Measurements from ENCODE around the gene TRPV5.

DNA sequence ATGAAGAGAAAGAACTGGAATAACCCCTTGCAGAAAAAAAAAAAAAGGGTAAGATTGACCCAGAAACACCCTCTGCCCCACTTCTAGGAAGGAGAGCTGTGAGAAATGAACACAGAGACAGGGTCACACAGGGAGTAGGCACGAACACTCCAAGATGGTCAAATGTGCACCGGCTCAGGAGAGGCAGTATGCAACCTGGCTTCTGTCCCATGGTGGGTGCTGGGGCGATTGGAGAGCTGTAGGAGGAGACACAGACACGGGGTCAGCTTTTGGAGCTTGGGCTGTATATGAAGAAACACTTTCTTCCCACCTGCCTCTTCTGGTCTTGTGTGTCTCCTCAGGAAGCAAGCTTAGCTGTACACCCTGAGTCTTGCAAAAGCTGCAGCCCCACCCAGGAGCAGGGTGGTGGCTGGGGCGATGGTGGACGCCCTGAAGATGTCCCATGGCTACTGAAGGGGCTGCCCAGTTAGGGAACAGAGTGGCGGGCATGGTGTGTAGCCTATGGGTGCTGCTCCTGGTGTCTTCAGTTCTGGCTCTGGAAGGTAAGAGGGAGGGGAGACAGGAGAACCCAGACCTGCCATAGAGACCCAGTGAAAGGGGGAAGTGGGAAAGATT is 70.7 kb downstream of the TRPV5 start:
- TF ChIP-seq POLR2A (IDR thresholded peaks at IDR 0.05): no peak
- TF ChIP-seq, protein P1, sequence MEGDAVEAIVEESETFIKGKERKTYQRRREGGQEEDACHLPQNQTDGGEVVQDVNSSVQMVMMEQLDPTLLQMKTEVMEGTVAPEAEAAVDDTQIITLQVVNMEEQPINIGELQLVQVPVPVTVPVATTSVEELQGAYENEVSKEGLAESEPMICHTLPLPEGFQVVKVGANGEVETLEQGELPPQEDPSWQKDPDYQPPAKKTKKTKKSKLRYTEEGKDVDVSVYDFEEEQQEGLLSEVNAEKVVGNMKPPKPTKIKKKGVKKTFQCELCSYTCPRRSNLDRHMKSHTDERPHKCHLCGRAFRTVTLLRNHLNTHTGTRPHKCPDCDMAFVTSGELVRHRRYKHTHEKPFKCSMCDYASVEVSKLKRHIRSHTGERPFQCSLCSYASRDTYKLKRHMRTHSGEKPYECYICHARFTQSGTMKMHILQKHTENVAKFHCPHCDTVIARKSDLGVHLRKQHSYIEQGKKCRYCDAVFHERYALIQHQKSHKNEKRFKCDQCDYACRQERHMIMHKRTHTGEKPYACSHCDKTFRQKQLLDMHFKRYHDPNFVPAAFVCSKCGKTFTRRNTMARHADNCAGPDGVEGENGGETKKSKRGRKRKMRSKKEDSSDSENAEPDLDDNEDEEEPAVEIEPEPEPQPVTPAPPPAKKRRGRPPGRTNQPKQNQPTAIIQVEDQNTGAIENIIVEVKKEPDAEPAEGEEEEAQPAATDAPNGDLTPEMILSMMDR (IDR thresholded peaks at IDR 0.05): no peak
